ENCODE measurements around the gene AFAP1.

GRCh38 chr4:7758476-7758875, 181.2 kb downstream of the AFAP1 start:
- TF ChIP-seq POLR2A (IDR thresholded peaks at IDR 0.05) (no peak), CTCF (IDR thresholded peaks at IDR 0.05) (no peak)
